ENCODE results near the gene GCN1. TPM values are rescaled to one million over a fixed set of nuclear protein-coding genes. Genes with fewer than 3 reads are reported as not detected.

The GCN1 gene
- polyA plus RNA-seq, 3 donors: 5.0 to 22.1 (median 8.3) TPM

DNA sequence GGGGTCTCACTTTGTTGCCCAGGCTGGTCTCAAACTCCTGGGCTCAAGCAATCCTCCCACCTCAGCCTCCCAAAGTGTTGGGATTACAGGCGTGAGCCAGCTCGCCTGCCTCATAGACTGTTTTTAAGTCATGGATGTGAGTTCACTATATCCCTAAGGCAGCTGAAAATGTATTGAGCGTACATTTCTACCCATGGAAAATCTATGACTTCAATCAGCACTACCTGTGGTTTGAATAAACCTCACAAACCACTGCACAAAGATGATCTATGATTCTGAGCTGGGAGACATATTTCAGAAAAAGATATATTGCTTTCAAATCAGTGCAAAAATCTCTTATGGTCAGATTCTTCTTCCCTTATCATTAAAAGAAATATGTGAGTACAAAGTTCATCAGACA is 22.5 kb downstream of the GCN1 start:
- peaks cover 95 to 97% of the 10 kb centered on the region in 2 donors for H3K36me3 ChIP-seq (replicated peaks in 1 of 2; ENCODE audit: control insufficient read depth in 1 of 2, insufficient read depth in 2 of 2, low read length in 2 of 2)
- no peak overlapping the region for H3K27ac ChIP-seq (ENCODE audit: low read depth in 1 of 2, low read length in 2 of 2)
- no peak overlapping the region for H3K9ac ChIP-seq (ENCODE audit: insufficient read depth, low read length, poor library complexity, severe bottlenecking)
- Mint-ChIP-seq H3K9me3 (no peaks in the 10 kb centered on the region), H3K36me3 (peaks cover 76 to 94% of the 10 kb centered on the region in 2 donors), H3K27me3 (ENCODE audit: low read depth in 3 of 3) (no peaks in the 10 kb centered on the region), H3K4me1 (no peaks in the 10 kb centered on the region), H3K4me3 (no peak overlapping the region), H3K27ac (no peak overlapping the region)
- no CpG with 5 or more reads among the region's 3 CpGs for whole genome bisulfite sequencing (ENCODE audit: insufficient coverage)
- H3K79me2 ChIP-seq (ENCODE audit: insufficient read depth, low read length): no peaks in the 10 kb centered on the region
- H2AFZ ChIP-seq (ENCODE audit: insufficient read depth, low read depth, low read length, poor library complexity, severe bottlenecking): no peak overlapping the region
- TF ChIP-seq, protein P1, sequence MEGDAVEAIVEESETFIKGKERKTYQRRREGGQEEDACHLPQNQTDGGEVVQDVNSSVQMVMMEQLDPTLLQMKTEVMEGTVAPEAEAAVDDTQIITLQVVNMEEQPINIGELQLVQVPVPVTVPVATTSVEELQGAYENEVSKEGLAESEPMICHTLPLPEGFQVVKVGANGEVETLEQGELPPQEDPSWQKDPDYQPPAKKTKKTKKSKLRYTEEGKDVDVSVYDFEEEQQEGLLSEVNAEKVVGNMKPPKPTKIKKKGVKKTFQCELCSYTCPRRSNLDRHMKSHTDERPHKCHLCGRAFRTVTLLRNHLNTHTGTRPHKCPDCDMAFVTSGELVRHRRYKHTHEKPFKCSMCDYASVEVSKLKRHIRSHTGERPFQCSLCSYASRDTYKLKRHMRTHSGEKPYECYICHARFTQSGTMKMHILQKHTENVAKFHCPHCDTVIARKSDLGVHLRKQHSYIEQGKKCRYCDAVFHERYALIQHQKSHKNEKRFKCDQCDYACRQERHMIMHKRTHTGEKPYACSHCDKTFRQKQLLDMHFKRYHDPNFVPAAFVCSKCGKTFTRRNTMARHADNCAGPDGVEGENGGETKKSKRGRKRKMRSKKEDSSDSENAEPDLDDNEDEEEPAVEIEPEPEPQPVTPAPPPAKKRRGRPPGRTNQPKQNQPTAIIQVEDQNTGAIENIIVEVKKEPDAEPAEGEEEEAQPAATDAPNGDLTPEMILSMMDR (IDR thresholded peaks at IDR 0.05): no peak
- DNase-seq: no peak
- no peaks in the 10 kb centered on the region for H4K20me1 ChIP-seq (ENCODE audit: insufficient read depth, low read length)
- no peaks in the 10 kb centered on the region for H3K9me3 ChIP-seq (replicated peaks in 1 of 2; ENCODE audit: control insufficient read depth in 1 of 2, insufficient read depth in 1 of 2, low read length in 2 of 2)
- H3K4me3 ChIP-seq (replicated peaks in 1 of 3; ENCODE audit: low read depth in 2 of 3, low read length in 3 of 3): no peak overlapping the region
- no peak overlapping the region for H3K4me2 ChIP-seq (replicated peaks; ENCODE audit: extremely low read depth, low read length, poor library complexity, severe bottlenecking)
- intact Hi-C loops (cut with micrococcal nuclease): no loop called here
- no peaks in the 10 kb centered on the region for H3K27me3 ChIP-seq (ENCODE audit: control insufficient read depth in 2 of 2, insufficient read depth in 2 of 2, low read length in 2 of 2)
- H3K4me1 ChIP-seq (ENCODE audit: control insufficient read depth in 1 of 2, insufficient read depth in 2 of 2, low read length in 2 of 2): no peaks in the 10 kb centered on the region

DNA sequence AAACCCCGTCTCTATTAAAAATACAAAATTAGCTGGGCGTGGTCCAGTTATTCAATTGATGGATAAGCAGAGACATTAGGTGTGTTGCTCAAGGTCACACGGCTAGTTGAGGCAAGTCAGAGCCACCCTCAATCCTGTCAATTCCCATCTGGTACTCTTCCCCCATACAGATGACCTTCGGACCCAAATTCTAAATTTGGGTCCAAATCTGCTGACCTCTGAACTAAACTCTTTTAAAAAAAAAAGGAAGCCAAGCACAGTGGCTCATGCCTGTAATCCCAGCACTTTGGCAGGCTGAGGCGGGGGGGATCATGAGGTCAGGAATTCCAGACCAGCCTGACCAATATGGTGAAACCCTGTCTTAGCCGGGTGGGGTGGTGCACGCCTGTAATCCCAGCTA is 23.9 kb downstream of the GCN1 start:
- intact Hi-C loops (cut with micrococcal nuclease): no loop called here

More for the DNA sequence above, 23.9 kb downstream of the GCN1 start:
- Histone ChIP-seq H3K27ac (ENCODE audit: low read depth in 1 of 2, low read length in 2 of 2) (no peak overlapping the region), H4K20me1 (ENCODE audit: insufficient read depth, low read length) (no peaks in the 10 kb centered on the region), H2AFZ (ENCODE audit: insufficient read depth, low read depth, low read length, poor library complexity, severe bottlenecking) (no peak overlapping the region), H3K36me3 (replicated peaks in 1 of 2; ENCODE audit: control insufficient read depth in 1 of 2, insufficient read depth in 2 of 2, low read length in 2 of 2) (peaks cover 83 to 89% of the 10 kb centered on the region in 2 donors), H3K79me2 (ENCODE audit: insufficient read depth, low read length) (no peaks in the 10 kb centered on the region), H3K9me3 (replicated peaks in 1 of 2; ENCODE audit: control insufficient read depth in 1 of 2, insufficient read depth in 1 of 2, low read length in 2 of 2) (no peaks in the 10 kb centered on the region), H3K4me1 (ENCODE audit: control insufficient read depth in 1 of 2, insufficient read depth in 2 of 2, low read length in 2 of 2) (no peaks in the 10 kb centered on the region), H3K4me2 (replicated peaks; ENCODE audit: extremely low read depth, low read length, poor library complexity, severe bottlenecking) (no peak overlapping the region), H3K27me3 (ENCODE audit: control insufficient read depth in 2 of 2, insufficient read depth in 2 of 2, low read length in 2 of 2) (no peaks in the 10 kb centered on the region), H3K9ac (ENCODE audit: insufficient read depth, low read length, poor library complexity, severe bottlenecking) (no peak overlapping the region), H3K4me3 (replicated peaks in 1 of 3; ENCODE audit: low read depth in 2 of 3, low read length in 3 of 3) (no peak overlapping the region)
- WGBS (ENCODE audit: insufficient coverage): 94% methylated on average over 4 of the region's 7 CpGs
- Mint-ChIP-seq H3K27me3 (ENCODE audit: low read depth in 3 of 3) (no peaks in the 10 kb centered on the region), H3K4me3 (no peak overlapping the region), H3K9me3 (no peaks in the 10 kb centered on the region), H3K27ac (peak overlapping the region in 1 of 7 donors; percentile 30), H3K4me1 (no peaks in the 10 kb centered on the region), H3K36me3 (peaks cover 65 to 91% of the 10 kb centered on the region in 2 donors)
- no peak for DNase-seq
- TF ChIP-seq, protein P1 (IDR thresholded peaks at IDR 0.05): no peak
